Measurements from ENCODE around the gene GJB6. TPM values are rescaled to one million over a fixed set of nuclear protein-coding genes. Genes with fewer than 3 reads are reported as not detected.
A peak's percentile ranks its signal among the peaks of the same experiment; 100 is the strongest.
"Not testable (repeated sequence)": the region's sequence is repeated elsewhere in the genome, so short reads cannot be mapped to it uniquely, and the experiment has no call there.

The GJB6 gene
- 1 to 10 TPM; 2.7 to 2.9 TPM for total RNA-seq

GRCh38 chr13:20231839-20232555 lies at the start of gene GJB6:
Gene GJB6 (minus strand): TSS chr13:20232319. CDS start chr13:20223480, 8,839 bp downstream.
- intact Hi-C loops (cut with DNase I, micrococcal nuclease): no loop called here
- Mint-ChIP-seq H3K9me3 (ENCODE audit: low read depth) (no peaks in the 10 kb centered on the region), H3K27me3 (peaks cover 14% of the 10 kb centered on the region), H3K27ac (peak within 1 kb of the TSS; percentile 65), H3K4me3 (peak within 1 kb of the TSS; percentile 73), H3K4me1 (peaks cover 11% of the 10 kb centered on the region), H3K36me3 (ENCODE audit: low read depth) (no peaks in the 10 kb centered on the region)
- peak; percentile 58 for DNase-seq
- ChIA-PET CTCF (interaction anchor here (1.1 kb wide), 1 partner anchor 14 kb away, joined by 3 read pairs; no protein-coding TSS in a partner anchor), POLR2A (no interaction called here)
- peak; percentile 56 for ATAC-seq

GRCh38 chr13:20276901-20277300 lies 44.8 kb upstream of the GJB6 start:
- POLR2A ChIA-PET; intact Hi-C loops (cut with DNase I, micrococcal nuclease); H3K27ac Mint-ChIP-seq; ATAC-seq; H3K9me3 Mint-ChIP-seq (ENCODE audit: low read depth); H3K4me3 Mint-ChIP-seq; H3K36me3 Mint-ChIP-seq (ENCODE audit: low read depth); DNase-seq; H3K4me1 Mint-ChIP-seq: not testable (repeated sequence)
- H3K27me3 Mint-ChIP-seq: peaks cover 11% of the 10 kb centered on the region
- CTCF ChIA-PET: interaction anchor here (0.7 to 1.2 kb wide), 3 partner anchors 14 to 212 kb away, joined by 3 read pairs; no protein-coding TSS in a partner anchor

GRCh38 chr13:20274466-20274865 lies 42.3 kb upstream of the GJB6 start:
- H3K27me3 Mint-ChIP-seq: peaks cover 11% of the 10 kb centered on the region
- ATAC-seq: no peak
- POLR2A ChIA-PET: no interaction called here

GRCh38 chr13:20272588-20273171 lies 40.6 kb upstream of the GJB6 start:
- DNase-seq (no peak), ATAC-seq (no peak)
- no peaks in the 10 kb centered on the region for H3K4me1 Mint-ChIP-seq
- intact Hi-C loops (cut with DNase I, micrococcal nuclease): no loop called here
- CTCF ChIA-PET: interaction anchor here (1.3 kb wide), 1 partner anchor 76 kb away, joined by 4 read pairs; no protein-coding TSS in a partner anchor
- no peaks in the 10 kb centered on the region for H3K36me3 Mint-ChIP-seq (ENCODE audit: low read depth)
- no peak overlapping the region for H3K4me3 Mint-ChIP-seq
- H3K27me3 Mint-ChIP-seq: peaks cover 11% of the 10 kb centered on the region
- POLR2A ChIA-PET: no interaction called here
- H3K9me3 Mint-ChIP-seq (ENCODE audit: low read depth): no peaks in the 10 kb centered on the region
- no peak overlapping the region for H3K27ac Mint-ChIP-seq

More at GRCh38 chr13:20274466-20274865, 42.3 kb upstream of the GJB6 start:
- H3K36me3 Mint-ChIP-seq (ENCODE audit: low read depth): no peaks in the 10 kb centered on the region
- intact Hi-C loops (cut with DNase I, micrococcal nuclease): no loop called here
- H3K9me3 Mint-ChIP-seq (ENCODE audit: low read depth): no peaks in the 10 kb centered on the region
- H3K4me1 Mint-ChIP-seq: no peaks in the 10 kb centered on the region
- no peak overlapping the region for H3K27ac Mint-ChIP-seq
- no peak overlapping the region for H3K4me3 Mint-ChIP-seq
- no peak for DNase-seq
- CTCF ChIA-PET: no interaction called here

GRCh38 chr13:20272104-20272503 lies 40.0 kb upstream of the GJB6 start:
- DNase-seq: no peak
- H3K4me1 Mint-ChIP-seq: no peaks in the 10 kb centered on the region
- ChIA-PET CTCF (no interaction called here), POLR2A (no interaction called here)
- no peak for ATAC-seq
- H3K9me3 Mint-ChIP-seq (ENCODE audit: low read depth): no peaks in the 10 kb centered on the region
- H3K27me3 Mint-ChIP-seq: peaks cover 11% of the 10 kb centered on the region
- intact Hi-C loops (cut with DNase I, micrococcal nuclease): no loop called here
- no peak overlapping the region for H3K27ac Mint-ChIP-seq
- H3K4me3 Mint-ChIP-seq: no peak overlapping the region
- H3K36me3 Mint-ChIP-seq (ENCODE audit: low read depth): no peaks in the 10 kb centered on the region

- no peaks in the 10 kb centered on the region for H3K36me3 Mint-ChIP-seq (ENCODE audit: low read depth)
- H3K27me3 Mint-ChIP-seq: peaks cover 11% of the 10 kb centered on the region
- no peak overlapping the region for H3K4me3 Mint-ChIP-seq
- H3K9me3 Mint-ChIP-seq (ENCODE audit: low read depth): no peaks in the 10 kb centered on the region
- DNase-seq: no peak
- no peaks in the 10 kb centered on the region for H3K4me1 Mint-ChIP-seq
- ChIA-PET POLR2A (no interaction called here), CTCF (no interaction called here)
- intact Hi-C loops (cut with DNase I, micrococcal nuclease): no loop called here
- ATAC-seq: no peak
- H3K27ac Mint-ChIP-seq: no peak overlapping the region
Measured at GRCh38 chr13:20271441-20271840, 39.3 kb upstream of the GJB6 start.

- H3K36me3 Mint-ChIP-seq (ENCODE audit: low read depth): no peaks in the 10 kb centered on the region
- H3K4me1 Mint-ChIP-seq: no peaks in the 10 kb centered on the region
- ATAC-seq: no peak
- POLR2A ChIA-PET: no interaction called here
- no peak overlapping the region for H3K4me3 Mint-ChIP-seq
- H3K27ac Mint-ChIP-seq: no peak overlapping the region
- no peak for DNase-seq
- H3K9me3 Mint-ChIP-seq (ENCODE audit: low read depth): no peaks in the 10 kb centered on the region
- intact Hi-C loops (cut with DNase I, micrococcal nuclease): no loop called here
- CTCF ChIA-PET: interaction anchor here (1.2 kb wide), 1 partner anchor 73 kb away, joined by 3 read pairs; no protein-coding TSS in a partner anchor
- peaks cover 11% of the 10 kb centered on the region for H3K27me3 Mint-ChIP-seq
Measured at GRCh38 chr13:20270163-20270865, 38.2 kb upstream of the GJB6 start.

- Mint-ChIP-seq H3K36me3 (ENCODE audit: low read depth) (no peaks in the 10 kb centered on the region), H3K27me3 (no peaks in the 10 kb centered on the region), H3K27ac (no peak overlapping the region), H3K4me3 (no peak overlapping the region), H3K4me1 (peaks cover 11% of the 10 kb centered on the region), H3K9me3 (ENCODE audit: low read depth) (no peaks in the 10 kb centered on the region)
- ATAC-seq (peak; percentile 83), DNase-seq (peak; percentile 40)
- intact Hi-C loops (cut with DNase I, micrococcal nuclease): no loop called here
- ChIA-PET CTCF (interaction anchor here (0.9 kb wide), 1 partner anchor 108 kb away, joined by 3 read pairs; no protein-coding TSS in a partner anchor), POLR2A (interaction anchor here (0.5 kb wide), 1 partner anchor 163 kb away, joined by 10 read pairs; no protein-coding TSS in a partner anchor)
Measured at GRCh38 chr13:20264271-20265018, 32.3 kb upstream of the GJB6 start.

GRCh38 chr13:20263393-20264044 lies 31.4 kb upstream of the GJB6 start:
- H3K27me3 Mint-ChIP-seq: peaks cover 2% of the 10 kb centered on the region
- H3K27ac Mint-ChIP-seq: no peak overlapping the region
- ATAC-seq (no peak), DNase-seq (no peak)
- peaks cover 11% of the 10 kb centered on the region for H3K4me1 Mint-ChIP-seq
- ChIA-PET CTCF (interaction anchor here (0.6 to 0.9 kb wide), 3 partner anchors 14 to 218 kb away, joined by 3 read pairs; no protein-coding TSS in a partner anchor), POLR2A (no interaction called here)
- H3K4me3 Mint-ChIP-seq: no peak overlapping the region
- no peaks in the 10 kb centered on the region for H3K9me3 Mint-ChIP-seq (ENCODE audit: low read depth)
- no peaks in the 10 kb centered on the region for H3K36me3 Mint-ChIP-seq (ENCODE audit: low read depth)
- intact Hi-C loops (cut with DNase I, micrococcal nuclease): no loop called here

GRCh38 chr13:20258963-20259288 lies 26.8 kb upstream of the GJB6 start:
- ChIA-PET POLR2A (no interaction called here), CTCF (no interaction called here)
- H3K4me1 Mint-ChIP-seq: peaks cover 4% of the 10 kb centered on the region
- no peak overlapping the region for H3K4me3 Mint-ChIP-seq
- H3K27me3 Mint-ChIP-seq: peaks cover 2% of the 10 kb centered on the region
- H3K36me3 Mint-ChIP-seq (ENCODE audit: low read depth): no peaks in the 10 kb centered on the region
- H3K27ac Mint-ChIP-seq: no peak overlapping the region
- H3K9me3 Mint-ChIP-seq (ENCODE audit: low read depth): no peaks in the 10 kb centered on the region
- no peak for ATAC-seq
- DNase-seq: no peak
- intact Hi-C loops (cut with DNase I, micrococcal nuclease): no loop called here

Data from activated CD4-positive, alpha-beta T cell treated with anti-CD3 and anti-CD28 coated beads for 36 hours (primary cell).